Measurements from ENCODE around the gene CCT3.
"Not testable (repeated sequence)": the region's sequence is repeated elsewhere in the genome, so short reads cannot be mapped to it uniquely, and the experiment has no call there.

The CCT3 gene

DNA sequence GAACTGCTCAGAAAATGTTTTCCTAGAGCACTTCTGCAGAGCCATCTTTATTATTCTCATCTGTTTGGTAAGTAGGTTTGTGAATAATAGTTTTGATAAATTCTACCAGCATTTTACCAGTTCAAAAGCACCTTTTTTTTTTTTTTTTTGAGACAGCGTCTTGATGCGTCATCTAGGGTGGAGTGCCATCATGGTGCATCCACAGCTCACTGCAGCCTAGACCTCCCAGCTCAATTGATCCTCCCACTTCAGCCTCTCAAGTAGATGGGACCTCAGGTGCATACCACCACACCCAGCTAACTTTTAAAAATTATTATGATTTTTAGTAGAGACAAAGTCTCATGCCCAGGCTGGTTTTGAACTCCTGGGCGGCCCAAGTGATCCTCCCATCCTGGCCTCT lies 21.2 kb upstream of the CCT3 start:
- no peak overlapping the region for H3K4me3 ChIP-seq (replicated peaks; ENCODE audit: insufficient read depth, low read length)
- no peak overlapping the region for H3K27ac ChIP-seq (replicated peaks)
- DNase-seq (ENCODE audit: low read depth in 1 of 2, low spot score in 1 of 2): no peak
- TF ChIP-seq, protein P1, sequence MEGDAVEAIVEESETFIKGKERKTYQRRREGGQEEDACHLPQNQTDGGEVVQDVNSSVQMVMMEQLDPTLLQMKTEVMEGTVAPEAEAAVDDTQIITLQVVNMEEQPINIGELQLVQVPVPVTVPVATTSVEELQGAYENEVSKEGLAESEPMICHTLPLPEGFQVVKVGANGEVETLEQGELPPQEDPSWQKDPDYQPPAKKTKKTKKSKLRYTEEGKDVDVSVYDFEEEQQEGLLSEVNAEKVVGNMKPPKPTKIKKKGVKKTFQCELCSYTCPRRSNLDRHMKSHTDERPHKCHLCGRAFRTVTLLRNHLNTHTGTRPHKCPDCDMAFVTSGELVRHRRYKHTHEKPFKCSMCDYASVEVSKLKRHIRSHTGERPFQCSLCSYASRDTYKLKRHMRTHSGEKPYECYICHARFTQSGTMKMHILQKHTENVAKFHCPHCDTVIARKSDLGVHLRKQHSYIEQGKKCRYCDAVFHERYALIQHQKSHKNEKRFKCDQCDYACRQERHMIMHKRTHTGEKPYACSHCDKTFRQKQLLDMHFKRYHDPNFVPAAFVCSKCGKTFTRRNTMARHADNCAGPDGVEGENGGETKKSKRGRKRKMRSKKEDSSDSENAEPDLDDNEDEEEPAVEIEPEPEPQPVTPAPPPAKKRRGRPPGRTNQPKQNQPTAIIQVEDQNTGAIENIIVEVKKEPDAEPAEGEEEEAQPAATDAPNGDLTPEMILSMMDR (IDR thresholded peaks at IDR 0.05; ENCODE audit: insufficient read depth, low read length): no peak
- TF ChIP-seq SPI1 (IDR thresholded peaks at IDR 0.05; ENCODE audit: borderline replicate concordance, low read depth): no peak
- no peak for TF ChIP-seq GABPA (IDR thresholded peaks at IDR 0.05; ENCODE audit: low read depth)
- TF ChIP-seq, protein P2, sequence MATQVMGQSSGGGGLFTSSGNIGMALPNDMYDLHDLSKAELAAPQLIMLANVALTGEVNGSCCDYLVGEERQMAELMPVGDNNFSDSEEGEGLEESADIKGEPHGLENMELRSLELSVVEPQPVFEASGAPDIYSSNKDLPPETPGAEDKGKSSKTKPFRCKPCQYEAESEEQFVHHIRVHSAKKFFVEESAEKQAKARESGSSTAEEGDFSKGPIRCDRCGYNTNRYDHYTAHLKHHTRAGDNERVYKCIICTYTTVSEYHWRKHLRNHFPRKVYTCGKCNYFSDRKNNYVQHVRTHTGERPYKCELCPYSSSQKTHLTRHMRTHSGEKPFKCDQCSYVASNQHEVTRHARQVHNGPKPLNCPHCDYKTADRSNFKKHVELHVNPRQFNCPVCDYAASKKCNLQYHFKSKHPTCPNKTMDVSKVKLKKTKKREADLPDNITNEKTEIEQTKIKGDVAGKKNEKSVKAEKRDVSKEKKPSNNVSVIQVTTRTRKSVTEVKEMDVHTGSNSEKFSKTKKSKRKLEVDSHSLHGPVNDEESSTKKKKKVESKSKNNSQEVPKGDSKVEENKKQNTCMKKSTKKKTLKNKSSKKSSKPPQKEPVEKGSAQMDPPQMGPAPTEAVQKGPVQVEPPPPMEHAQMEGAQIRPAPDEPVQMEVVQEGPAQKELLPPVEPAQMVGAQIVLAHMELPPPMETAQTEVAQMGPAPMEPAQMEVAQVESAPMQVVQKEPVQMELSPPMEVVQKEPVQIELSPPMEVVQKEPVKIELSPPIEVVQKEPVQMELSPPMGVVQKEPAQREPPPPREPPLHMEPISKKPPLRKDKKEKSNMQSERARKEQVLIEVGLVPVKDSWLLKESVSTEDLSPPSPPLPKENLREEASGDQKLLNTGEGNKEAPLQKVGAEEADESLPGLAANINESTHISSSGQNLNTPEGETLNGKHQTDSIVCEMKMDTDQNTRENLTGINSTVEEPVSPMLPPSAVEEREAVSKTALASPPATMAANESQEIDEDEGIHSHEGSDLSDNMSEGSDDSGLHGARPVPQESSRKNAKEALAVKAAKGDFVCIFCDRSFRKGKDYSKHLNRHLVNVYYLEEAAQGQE (IDR thresholded peaks at IDR 0.05; ENCODE audit: insufficient replicate concordance, low read depth): no peak
- TF ChIP-seq POLR2AphosphoS5 (IDR thresholded peaks at IDR 0.05; ENCODE audit: low read depth): no peak
- peaks cover 8% of the 10 kb centered on the region for H3K27me3 ChIP-seq (ENCODE audit: insufficient read depth, poor library complexity, severe bottlenecking)

DNA sequence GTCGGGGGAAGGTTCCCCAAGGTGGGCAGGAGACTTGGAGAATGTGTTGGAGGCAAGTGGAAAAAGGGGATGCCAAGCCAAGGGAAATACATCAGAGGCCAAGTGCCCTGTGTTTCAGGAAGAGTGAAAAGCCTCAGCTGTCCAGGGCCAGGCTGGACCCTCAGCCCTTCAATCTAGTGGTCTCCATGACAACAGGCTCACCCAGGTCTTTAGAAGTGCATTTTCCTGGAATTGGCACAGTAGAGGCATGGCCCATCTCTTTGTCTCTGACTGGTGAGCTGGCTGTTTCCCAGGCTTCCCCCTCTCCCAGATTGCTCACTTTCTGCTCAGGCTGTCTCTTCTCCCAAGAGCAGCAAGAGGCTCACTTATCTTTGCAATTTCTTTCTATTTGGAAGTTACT lies 20.5 kb upstream of the CCT3 start:
- Histone ChIP-seq H3K4me3 (replicated peaks; ENCODE audit: insufficient read depth, low read length) (no peak overlapping the region), H3K27me3 (ENCODE audit: insufficient read depth, poor library complexity, severe bottlenecking) (peaks cover 8% of the 10 kb centered on the region), H3K27ac (replicated peaks) (no peak overlapping the region)
- TF ChIP-seq, protein P1 (IDR thresholded peaks at IDR 0.05; ENCODE audit: insufficient read depth, low read length): no peak
- DNase-seq (ENCODE audit: low read depth in 1 of 2, low spot score in 1 of 2): no peak

DNA sequence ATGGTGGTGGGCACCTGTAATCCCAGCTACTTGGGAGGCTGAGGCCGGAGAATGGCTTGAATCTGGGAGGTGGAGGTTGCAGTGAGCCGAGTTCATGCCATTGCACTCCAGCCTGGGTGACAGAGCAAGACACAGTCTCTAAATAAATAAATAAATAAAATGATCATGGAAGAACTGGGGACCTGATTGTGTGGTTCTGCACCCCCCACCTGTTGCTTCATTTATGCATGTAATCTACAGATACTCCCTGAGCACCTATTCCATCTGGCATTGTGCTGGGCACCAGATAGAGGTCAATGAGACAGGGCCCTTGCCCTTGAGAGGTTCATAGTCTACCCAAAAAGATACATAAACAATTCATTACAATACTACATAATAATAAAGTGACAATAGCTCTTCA lies 19.9 kb upstream of the CCT3 start:
- H3K27ac ChIP-seq (replicated peaks): no peak overlapping the region
- no peak for TF ChIP-seq SPI1 (IDR thresholded peaks at IDR 0.05; ENCODE audit: borderline replicate concordance, low read depth)
- peaks cover 8% of the 10 kb centered on the region for H3K27me3 ChIP-seq (ENCODE audit: insufficient read depth, poor library complexity, severe bottlenecking)
- DNase-seq (ENCODE audit: low read depth in 1 of 2, low spot score in 1 of 2): no peak
- no peak overlapping the region for H3K4me3 ChIP-seq (replicated peaks; ENCODE audit: insufficient read depth, low read length)

DNA sequence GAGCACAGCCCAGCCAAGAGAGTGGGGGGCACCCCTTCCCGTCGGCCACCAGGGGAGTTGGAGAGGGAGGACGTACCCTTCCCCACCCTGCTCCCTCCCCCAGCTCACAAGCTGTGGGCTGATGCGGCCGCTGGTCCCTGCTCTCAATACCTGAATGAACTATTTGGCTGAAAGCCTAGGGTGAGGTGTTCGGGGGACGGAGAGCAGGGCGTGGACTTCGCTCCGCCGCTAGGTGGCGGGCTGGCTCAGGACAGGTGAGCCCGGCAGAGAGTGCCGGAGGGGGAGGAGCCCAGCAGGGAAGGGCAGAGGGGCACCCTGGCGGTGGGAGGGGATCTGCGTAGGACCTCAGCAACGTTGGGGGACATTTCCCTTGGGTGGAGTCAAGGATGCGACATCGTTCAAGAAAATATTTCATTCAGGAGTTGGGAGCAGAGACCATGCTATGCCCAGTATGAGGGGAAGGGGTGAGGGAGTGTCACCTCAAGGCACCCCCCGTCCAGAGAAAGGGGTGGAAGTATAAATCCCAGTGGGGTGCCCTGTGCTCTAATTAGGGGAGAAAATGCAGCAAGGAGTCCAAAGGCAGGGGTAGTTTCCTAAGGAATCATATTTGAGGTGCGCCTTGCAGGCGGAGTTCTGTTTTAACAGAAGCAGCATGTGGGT lies 18.9 kb upstream of the CCT3 start:
- TF ChIP-seq SPI1 (IDR thresholded peaks at IDR 0.05; ENCODE audit: borderline replicate concordance, low read depth): no peak
- TF ChIP-seq, protein P1 (IDR thresholded peaks at IDR 0.05; ENCODE audit: insufficient read depth, low read length): peak; percentile 85
- Histone ChIP-seq H3K27me3 (ENCODE audit: insufficient read depth, poor library complexity, severe bottlenecking) (peaks cover 8% of the 10 kb centered on the region), H3K27ac (replicated peaks) (no peak overlapping the region), H3K4me3 (replicated peaks; ENCODE audit: insufficient read depth, low read length) (no peak overlapping the region)
- peak; percentile 46 to 50 for DNase-seq (ENCODE audit: low read depth in 1 of 2, low spot score in 1 of 2)

DNA sequence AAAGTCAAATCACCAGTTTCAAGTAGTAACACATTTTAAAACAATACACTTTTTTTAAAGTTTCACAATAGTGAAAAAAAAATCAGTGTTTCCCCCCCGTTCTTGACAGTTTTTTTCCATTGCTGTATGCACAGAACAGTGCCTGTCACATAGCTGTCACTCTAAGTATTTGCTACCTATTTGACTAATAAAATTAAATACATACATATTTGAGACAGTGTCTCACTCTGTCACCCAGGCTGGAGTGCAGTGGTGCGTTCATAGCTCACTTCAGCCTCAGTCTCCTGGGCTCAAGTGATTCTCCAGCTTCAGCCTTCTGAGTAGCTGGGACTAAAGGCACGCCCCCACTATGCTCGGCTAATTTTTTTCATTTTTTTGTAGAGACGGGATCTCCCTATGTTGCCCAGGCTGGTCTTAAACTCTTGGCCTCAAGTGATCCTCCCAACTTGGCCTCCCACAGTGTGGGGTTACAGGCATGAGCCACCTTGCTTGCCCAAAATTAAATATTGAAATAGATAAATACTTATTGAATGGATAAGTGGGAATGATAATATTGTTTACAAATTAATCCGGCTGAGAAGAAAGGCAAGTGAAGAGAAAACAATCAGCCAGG lies 18.3 kb upstream of the CCT3 start:
- H3K27me3 ChIP-seq (ENCODE audit: insufficient read depth, poor library complexity, severe bottlenecking): peaks cover 8% of the 10 kb centered on the region
- H3K27ac ChIP-seq (replicated peaks): no peak overlapping the region
- TF ChIP-seq, protein P2 (IDR thresholded peaks at IDR 0.05; ENCODE audit: insufficient replicate concordance, low read depth): no peak
- TF ChIP-seq GABPA (IDR thresholded peaks at IDR 0.05; ENCODE audit: low read depth) (no peak), POLR2AphosphoS5 (IDR thresholded peaks at IDR 0.05; ENCODE audit: low read depth) (no peak), SPI1 (IDR thresholded peaks at IDR 0.05; ENCODE audit: borderline replicate concordance, low read depth) (no peak)
- TF ChIP-seq, protein P1 (IDR thresholded peaks at IDR 0.05; ENCODE audit: insufficient read depth, low read length): no peak
- H3K4me3 ChIP-seq (replicated peaks; ENCODE audit: insufficient read depth, low read length): no peak overlapping the region
- no peak for DNase-seq (ENCODE audit: low read depth in 1 of 2, low spot score in 1 of 2)

DNA sequence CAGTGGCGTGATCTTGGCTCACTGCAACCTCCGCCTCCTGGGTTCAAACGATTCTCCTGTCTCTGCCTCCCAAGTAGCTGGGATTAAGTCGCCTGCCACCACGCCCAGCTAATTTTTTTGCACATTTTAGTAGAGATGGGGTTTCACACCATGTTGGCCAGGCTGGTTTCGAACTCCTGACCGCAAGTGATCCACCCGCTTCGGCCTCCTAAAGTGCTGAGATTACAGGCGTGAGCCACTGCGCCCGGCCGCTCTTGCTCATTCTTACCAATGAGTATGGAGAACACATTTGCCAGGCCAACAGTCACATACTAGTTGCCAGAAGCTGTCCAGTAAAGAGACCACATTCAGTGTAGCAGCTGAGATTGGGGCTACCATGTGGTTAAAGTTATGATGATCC lies 14.4 kb upstream of the CCT3 start:
- not testable (repeated sequence) for H3K27ac ChIP-seq (replicated peaks); H3K4me3 ChIP-seq (replicated peaks; ENCODE audit: insufficient read depth, low read length); H3K27me3 ChIP-seq (ENCODE audit: insufficient read depth, poor library complexity, severe bottlenecking); DNase-seq (ENCODE audit: low read depth in 1 of 2, low spot score in 1 of 2)

Data from HL-60 (cell line).